IPS-NIHi7 (cell line): ENCODE measurements around the gene OSBPL10.

Experiments
- DNase-seq: peaks from one replicate; pipeline ENCODE4 v3.0.0; 2012; ENCODE audit warnings: mixed read lengths; ENCODE audit errors: extremely low spot score

OSBPL10 gene

DNA sequence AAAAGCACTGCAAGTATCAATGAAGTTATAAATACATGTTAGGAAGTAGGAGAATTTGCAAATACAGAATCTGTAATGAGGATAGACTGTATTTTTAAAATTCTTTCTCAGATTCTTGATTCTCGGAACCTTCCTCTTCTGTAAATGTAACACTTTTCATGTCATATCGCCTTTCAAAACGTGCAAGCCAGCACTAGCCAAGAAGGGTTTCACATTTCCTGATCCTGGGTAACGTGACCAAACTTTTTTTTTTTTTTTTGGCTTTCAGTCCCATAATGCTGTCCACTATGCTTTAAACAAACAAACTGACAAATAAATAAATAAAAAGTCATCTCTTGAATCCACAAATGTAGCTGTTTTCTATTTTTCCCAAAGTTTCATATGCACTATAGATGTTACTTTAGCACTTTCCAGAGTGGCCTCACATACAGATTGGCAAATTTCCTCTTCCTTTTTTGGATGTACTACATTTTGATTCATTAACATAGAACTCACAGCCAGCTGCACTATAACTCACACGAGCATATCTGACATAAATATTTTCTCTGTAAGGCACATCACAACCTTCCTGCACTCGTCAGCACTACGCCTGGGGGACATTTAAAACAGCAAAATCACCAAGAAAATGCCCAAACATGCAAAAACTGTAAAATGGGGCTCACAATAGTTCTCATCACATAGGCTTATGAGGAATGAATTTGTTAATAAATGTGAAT lies 208.1 kb downstream of the OSBPL10 start:
- no peak for DNase-seq

DNA sequence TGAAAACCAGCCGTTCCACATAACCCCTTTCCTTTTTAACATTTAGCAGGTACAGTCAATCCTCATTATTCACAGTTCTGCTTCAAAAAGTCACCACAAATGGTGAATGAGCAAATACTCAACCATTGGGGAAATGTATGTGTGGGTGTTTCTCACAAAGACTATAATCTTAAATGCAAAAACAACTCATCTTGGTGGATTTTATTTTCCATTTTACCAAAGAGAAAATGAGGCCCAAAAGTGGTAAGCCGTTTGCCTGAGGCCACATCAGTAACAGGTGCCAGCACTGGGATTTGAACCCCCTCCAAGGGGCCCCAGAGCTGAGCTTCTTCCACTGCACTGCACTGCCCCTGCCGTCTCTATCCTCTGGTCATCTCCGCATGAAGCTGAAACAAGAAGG lies 208.8 kb downstream of the OSBPL10 start:
- no peak for DNase-seq

GRCh38 chr3:31770822-31771326 lies 210.2 kb downstream of the OSBPL10 start:
- DNase-seq: no peak

DNA sequence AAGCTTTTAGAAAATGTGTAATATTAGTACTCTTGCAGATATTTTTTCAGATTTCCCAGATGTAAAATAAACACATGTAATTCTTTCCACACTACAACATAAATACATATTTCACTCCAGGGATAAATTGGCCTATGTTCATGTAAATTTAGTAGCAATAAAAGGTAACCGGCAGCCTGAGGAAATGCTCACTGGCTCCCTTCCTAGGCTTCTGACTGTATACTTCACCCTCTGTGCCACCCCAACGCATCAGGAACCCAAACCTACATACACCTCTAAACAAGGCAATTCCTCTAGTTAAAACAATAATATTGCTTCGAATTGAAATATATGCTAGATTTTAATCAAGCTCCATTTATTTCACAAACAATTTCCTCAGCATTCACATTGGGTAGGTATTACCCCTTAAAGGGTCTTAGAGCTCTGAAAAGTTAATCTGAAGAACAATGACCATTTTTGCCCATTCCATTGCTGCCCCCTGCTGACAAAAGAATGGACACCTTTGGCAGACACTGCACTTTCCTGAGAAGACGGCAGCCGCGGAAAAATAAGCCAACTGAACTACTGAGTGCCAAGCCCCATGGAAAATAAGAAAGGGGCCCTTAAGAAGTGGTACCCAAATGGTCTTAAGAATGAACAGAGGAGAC lies 212.5 kb downstream of the OSBPL10 start:
- DNase-seq: peak; percentile 37

DNA sequence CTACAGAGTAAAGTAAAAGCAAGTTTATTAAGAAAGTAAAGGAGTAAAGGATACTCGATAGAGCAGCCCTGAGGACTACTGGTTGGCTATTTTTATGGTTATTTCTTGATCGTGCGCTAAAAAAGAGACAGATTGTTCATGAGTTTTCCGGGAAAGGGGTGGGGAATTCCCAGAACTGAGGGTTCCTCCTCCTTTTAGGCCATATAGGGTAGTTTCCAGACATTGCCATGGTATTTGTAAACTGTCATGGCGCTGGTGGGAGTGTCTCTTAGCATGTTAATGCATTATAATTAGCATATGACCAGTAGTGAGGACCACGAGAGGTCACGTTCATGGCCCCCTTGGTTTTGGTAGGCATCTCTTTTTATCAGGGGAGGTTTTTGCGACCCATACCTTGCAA lies 213.1 kb downstream of the OSBPL10 start:
- no peak for DNase-seq

DNA sequence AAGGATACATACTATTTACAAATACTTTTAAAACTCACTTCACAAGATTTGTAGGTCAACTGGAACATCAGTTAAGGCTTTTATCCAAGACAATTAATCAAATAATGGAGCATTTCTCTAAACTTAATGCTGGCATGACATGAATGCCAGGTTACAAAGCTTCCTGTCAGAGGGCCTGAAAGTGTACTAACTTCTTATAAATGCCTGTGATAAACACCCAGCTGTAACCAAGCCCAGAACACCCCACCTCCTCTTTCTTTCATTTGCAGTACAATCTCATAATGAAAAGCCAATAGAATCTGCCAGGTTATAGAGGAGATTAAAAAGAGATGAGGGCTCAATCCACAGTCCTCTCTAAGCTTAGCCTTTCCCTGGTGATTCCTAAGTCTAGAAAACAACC lies 214.4 kb downstream of the OSBPL10 start:
- DNase-seq: no peak

GRCh38 chr3:31765871-31766270 lies 215.2 kb downstream of the OSBPL10 start:
- no peak for DNase-seq

DNA sequence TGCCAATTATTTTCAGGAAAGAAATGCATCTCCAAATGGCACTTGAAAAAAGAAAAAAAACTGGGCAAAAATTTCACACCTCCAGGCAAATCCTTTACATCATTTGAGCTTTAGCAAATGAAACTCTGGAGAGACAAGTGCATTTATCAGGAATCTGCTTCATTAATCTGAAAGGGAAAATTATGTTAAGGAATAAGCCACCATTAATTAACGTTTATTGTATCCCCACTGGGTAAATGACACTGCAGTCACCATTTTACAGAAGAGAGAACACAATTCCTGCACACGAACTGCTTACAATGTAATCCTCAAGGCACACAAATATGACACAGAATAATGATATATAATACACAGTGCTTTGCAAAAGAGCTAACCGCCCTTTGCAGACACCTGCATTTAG lies 217.3 kb downstream of the OSBPL10 start:
- no peak for DNase-seq

DNA sequence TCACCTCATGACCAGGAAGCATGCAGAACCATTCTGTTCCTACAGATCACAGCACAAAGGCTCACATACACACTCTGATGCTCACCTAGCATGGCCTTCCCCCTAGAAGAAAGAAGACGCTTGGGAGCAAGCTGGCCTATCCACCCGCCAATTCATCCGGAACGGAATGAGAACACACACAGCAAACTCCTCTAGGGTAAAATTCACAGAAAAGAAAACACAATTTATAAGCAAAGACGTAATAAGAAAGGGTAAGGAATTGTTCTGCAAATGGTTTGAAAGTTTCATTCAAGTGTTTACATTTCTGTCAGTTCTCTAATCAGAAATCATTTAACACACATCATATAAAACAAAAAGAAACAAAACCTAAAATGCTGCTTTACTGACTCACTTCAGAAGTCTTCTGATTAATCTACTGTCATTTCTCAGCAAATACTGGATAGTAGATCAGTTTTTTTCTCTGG lies 218.1 kb downstream of the OSBPL10 start:
- no peak for DNase-seq

DNA sequence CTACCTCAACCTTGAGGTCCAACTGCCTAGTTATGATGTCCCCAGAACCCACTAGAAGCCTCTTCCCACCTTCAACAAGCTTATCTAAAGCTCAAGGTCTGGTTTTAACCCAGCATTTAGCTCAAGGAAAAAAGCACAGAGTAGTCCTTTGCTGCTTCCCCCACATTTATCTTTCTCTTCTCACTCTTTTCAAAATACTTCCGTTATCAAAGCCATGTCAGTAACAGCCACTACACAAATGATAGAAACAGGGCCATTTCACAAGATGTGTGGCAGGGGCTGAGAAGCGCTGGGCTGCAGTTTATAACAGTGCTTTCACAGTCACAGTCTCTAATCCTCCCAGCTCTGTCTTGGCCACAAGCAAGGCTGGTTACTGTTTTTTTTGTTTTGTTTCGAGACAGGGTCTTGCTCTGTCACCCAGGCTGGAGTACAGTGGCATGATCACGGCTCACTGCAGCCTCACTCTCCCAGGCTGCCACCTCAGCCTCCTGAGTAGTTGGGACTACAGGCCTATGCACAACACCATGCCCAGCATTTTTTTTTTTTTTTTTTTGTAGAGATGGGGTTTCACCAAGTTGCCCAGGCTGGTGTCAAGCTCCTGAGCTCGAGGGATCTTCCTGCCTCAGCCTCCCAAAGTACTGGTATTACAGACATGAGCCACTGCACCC lies 218.8 kb downstream of the OSBPL10 start:
- no peak for DNase-seq

DNA sequence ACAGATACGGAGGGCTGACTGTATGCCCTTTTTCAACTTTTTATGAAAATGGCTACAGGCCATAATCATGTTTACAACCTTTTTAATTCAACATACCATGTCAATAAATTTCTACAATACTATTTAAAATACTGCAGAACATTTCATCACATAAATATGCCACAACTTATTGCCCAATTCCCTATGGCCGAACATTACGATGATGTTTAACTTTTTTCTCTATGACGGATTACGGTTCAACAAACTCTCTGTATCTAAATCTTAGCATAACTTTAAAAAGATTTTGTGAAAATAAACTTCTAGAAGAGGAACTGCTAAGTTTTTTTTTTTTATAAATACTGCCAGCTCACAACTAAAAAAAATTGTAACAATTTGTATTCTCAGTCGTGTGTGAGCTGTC lies 220.4 kb downstream of the OSBPL10 start:
- DNase-seq: no peak

DNA sequence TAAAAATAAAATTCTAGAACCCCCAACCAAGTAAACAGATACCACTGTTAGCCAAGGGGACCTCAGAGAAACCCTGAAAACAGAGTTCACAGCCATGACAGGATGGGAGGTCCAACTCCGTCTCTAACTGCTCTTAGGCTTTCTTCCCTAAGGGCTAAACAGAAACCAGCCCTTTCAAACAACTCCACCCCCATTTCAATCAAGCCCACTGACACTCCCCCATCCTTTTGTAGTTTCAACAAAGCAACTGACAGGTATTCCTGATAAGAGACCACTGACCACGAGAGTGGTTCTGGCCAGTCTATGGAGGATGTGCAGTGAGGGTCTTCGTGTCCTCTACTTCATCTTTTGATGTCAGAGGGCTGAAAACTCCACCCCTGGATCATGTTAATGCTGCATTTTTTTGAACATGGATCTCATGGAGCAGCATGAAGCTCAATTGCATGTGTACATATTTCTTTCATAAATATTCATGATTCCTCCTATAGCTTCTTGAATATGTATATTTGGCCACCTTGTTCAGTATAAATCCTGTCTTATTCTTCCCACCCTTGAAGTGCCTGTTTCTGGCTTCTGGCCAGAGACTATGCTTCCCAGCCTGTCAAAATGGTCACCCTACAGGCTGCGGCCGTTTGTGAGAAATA lies 222.6 kb downstream of the OSBPL10 start:
- DNase-seq: no peak

- no peak for DNase-seq
These were observed 225.0 kb downstream of the OSBPL10 start for GRCh38 chr3:31755926-31756658.

GRCh38 chr3:31754575-31755278 lies 226.3 kb downstream of the OSBPL10 start:
- DNase-seq: no peak

DNA sequence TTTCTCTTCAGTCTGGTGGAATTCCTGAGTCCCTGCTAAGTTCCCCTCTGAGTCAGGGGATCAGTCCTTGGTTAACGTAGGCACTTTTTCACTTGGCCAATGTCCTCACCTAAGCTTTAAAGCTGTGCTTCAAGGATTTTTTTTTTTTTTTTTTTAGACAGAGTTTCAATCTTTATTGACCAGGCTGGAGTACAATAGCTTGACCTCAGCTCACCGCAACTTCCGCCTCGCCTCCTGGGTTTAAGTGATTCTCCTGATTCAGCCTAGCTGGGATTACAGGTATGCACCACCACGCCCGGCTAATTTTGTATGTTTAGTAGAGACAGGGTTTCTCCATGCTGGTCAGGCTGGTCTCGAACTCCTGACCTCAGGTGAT lies 228.0 kb downstream of the OSBPL10 start:
- no peak for DNase-seq

GRCh38 chr3:31752305-31753049 lies 228.6 kb downstream of the OSBPL10 start:
- DNase-seq: no peak

GRCh38 chr3:31750341-31750740 lies 230.7 kb downstream of the OSBPL10 start:
- no peak for DNase-seq

DNA sequence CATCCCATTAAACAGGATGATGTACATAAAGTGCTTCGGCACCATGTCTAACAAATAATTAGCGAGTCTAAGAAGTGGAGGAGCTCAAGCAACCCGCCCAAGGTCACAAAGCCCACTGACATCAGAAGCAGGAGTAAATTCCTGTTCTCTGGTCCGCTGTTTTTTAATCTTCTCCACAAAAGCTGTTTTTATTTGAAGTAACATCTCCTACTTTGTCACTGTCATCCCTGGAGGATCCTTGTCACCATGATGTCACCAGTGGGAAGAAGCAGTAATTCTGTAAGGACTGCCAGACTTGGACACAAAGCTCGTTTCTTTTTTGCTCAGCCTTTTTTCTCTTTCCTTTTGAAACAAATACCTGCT lies 232.1 kb downstream of the OSBPL10 start:
- no peak for DNase-seq

DNA sequence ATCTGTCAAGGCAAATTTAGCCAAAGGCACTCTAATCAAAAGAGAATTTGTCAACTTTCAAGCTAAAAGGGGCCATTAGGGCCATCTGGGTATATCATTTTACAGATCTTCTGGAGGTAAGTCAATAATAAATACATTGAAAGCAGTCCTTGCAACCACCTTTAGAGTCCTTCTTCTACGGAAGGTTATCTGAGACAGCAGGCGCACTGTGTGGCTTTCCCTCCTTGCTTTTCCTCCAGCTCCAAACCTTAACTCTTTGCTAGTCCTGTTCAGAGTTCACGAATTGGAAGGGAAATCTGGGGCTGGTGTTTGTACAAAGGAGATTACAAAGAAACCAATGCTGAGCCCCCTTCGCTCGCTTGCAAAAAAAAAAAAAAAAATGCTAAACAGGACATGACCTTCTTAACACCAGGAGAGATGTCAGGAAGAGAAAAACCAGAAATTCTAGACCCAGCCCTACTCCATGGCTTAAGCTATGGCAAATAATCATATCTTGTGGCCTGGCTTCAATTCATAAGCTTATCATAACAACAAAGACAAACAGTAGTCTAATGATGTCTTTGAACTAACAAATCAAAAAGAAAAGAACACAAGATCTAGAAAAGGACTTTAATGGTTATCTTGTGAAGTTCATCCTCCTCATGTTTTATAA lies 232.7 kb downstream of the OSBPL10 start:
- DNase-seq: no peak

DNA sequence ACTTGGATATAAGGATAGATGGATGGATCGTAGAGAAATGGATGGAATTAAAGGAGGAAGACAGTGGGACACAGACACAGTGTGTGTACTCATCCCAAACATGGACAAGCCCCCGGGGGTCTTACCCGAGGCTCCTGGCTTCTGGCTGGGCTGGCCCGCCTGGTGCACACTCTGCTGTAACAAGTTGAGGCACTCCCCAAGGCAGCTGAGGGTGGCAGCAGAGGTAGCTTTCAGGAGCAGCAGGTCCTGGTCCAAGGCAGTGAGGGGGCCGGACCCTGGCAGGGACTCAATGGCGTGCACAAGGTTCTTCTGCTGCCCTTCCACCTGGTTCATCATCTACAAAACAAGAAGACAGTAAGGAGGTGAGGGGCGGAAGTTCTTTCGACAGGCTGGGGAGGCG lies 233.3 kb downstream of the OSBPL10 start:
- DNase-seq: no peak
